SU-DHL-6 (cell line): Measurements from ENCODE around the gene FN1.

Source experiments
- H2AFZ ChIP-seq: fragments of 200-600 bp; sonication (generic); 2 replicates; pipeline ENCODE4 v1.6.1; 2014; ENCODE audit warnings: low read depth, mild to moderate bottlenecking, moderate library complexity, mixed read lengths, antibody characterized with exemption, low read length; ENCODE audit not compliant: severe bottlenecking
- H3F3A ChIP-seq: fragments of 200-600 bp; shearing (Covaris generic); 2 replicates; pipeline ENCODE4 v1.6.0; 2016; ENCODE audit warnings: antibody characterized with exemption, mild to moderate bottlenecking; ENCODE audit not compliant: insufficient read depth
- H3K27ac ChIP-seq: fragments of 200-600 bp; sonication (generic); 2 replicates; pipeline ENCODE4 v1.5.1; 2016; ENCODE audit warnings: low read depth, mild to moderate bottlenecking, low read length, moderate library complexity, mixed read lengths
- H3K27me3 ChIP-seq: fragments of 200-600 bp; sonication (generic), shearing (Covaris generic); 2 replicates; pipeline ENCODE4 v1.6.0; 2014; ENCODE audit warnings: mild to moderate bottlenecking, low read length
- H3K36me3 ChIP-seq: fragments of 200-600 bp; sonication (generic); 2 replicates; pipeline ENCODE4 v1.6.1; 2014; ENCODE audit warnings: mild to moderate bottlenecking, low read length, mixed read lengths
- H3K4me2 ChIP-seq: fragments of 300-600, 200-600 bp; shearing (Covaris generic), sonication (generic); 2 replicates; pipeline ENCODE4 v1.6.0; 2014; ENCODE audit warnings: low read length, low read depth, mild to moderate bottlenecking; ENCODE audit not compliant: poor library complexity, severe bottlenecking
- H3K4me3 ChIP-seq: fragments of 200-600 bp; sonication (generic); 2 replicates; pipeline ENCODE4 v1.5.1; 2014; ENCODE audit warnings: antibody characterized with exemption, low read length, mild to moderate bottlenecking, mixed read lengths; ENCODE audit not compliant: insufficient read depth, poor library complexity, severe bottlenecking
- H3K79me2 ChIP-seq: fragments of 200-600 bp; sonication (generic); 2 replicates; pipeline ENCODE4 v1.6.1; 2014; ENCODE audit warnings: mild to moderate bottlenecking, low read length, moderate library complexity; ENCODE audit not compliant: insufficient read depth
- H3K9ac ChIP-seq: fragments of 200-600 bp; sonication (generic); 2 replicates; pipeline ENCODE4 v1.7.0; 2014; ENCODE audit warnings: mild to moderate bottlenecking, low read length
- H3K9me2 ChIP-seq: fragments of 200-600 bp; sonication (generic); replicated peaks from 2 replicates; pipeline ENCODE4 v1.6.1; 2014; ENCODE audit warnings: low read length; ENCODE audit not compliant: insufficient read depth
- H3K9me3 ChIP-seq: fragments of 200-600 bp; sonication (generic); 2 replicates; pipeline ENCODE4 v1.6.1; 2014; ENCODE audit warnings: low read length, mixed read lengths; ENCODE audit not compliant: insufficient read depth
- H4K20me1 ChIP-seq: fragments of 200-600 bp; sonication (generic); 2 replicates; pipeline ENCODE4 v1.6.1; 2014; ENCODE audit warnings: low read depth, mild to moderate bottlenecking, antibody characterized with exemption, low read length, moderate library complexity, mixed read lengths
- EZH2phosphoT487 ChIP-seq: fragments of 200-600 bp; sonication (generic), shearing (Covaris generic); conservative IDR thresholded peaks from 2 replicates; pipeline ENCODE4 v1.6.1; 2018; ENCODE audit warnings: mild to moderate bottlenecking, antibody characterized with exemption, low read length, moderate library complexity, mixed read lengths
- TF ChIP-seq, protein P1 (sequence below): fragments of 200-600 bp; sonication (generic); IDR thresholded peaks from one replicate; pipeline ENCODE4 v1.5.1; 2017; ENCODE audit warnings: antibody characterized with exemption, mild to moderate bottlenecking, low read length, moderate library complexity; ENCODE audit not compliant: insufficient read depth, poor library complexity, severe bottlenecking

FN1 gene

DNA sequence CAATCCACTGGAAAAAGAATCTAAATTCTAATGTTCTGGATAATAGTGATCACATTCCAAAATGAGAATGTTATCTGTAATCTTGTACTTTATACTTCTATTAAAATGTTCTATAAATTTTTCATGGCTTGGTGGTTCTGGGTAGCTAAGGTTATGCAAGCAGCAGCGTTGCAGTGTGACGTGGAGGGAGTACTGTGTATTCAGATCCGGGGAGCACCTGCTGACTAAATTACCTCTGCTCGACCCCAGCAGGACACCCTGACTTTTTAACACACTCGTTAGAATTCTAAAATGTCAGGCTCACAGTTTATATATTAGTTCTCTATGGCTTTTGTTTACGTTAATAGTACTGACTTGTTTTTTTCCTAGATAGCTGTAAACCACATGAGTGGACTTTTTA, 111.1 kb downstream of the FN1 start:
- Histone ChIP-seq H3F3A (no peaks in the 10 kb centered on the region), H3K9me3 (no peaks in the 10 kb centered on the region), H3K9ac (no peak overlapping the region), H3K27ac (no peak overlapping the region), H3K36me3 (peaks cover 38% of the 10 kb centered on the region), H3K27me3 (no peaks in the 10 kb centered on the region), H3K4me2 (no peak overlapping the region), H3K4me3 (no peak overlapping the region), H2AFZ (no peak overlapping the region), H4K20me1 (peaks cover 20% of the 10 kb centered on the region), H3K9me2 (no peaks in the 10 kb centered on the region), H3K79me2 (peaks cover 74% of the 10 kb centered on the region)
- TF ChIP-seq, protein P1, sequence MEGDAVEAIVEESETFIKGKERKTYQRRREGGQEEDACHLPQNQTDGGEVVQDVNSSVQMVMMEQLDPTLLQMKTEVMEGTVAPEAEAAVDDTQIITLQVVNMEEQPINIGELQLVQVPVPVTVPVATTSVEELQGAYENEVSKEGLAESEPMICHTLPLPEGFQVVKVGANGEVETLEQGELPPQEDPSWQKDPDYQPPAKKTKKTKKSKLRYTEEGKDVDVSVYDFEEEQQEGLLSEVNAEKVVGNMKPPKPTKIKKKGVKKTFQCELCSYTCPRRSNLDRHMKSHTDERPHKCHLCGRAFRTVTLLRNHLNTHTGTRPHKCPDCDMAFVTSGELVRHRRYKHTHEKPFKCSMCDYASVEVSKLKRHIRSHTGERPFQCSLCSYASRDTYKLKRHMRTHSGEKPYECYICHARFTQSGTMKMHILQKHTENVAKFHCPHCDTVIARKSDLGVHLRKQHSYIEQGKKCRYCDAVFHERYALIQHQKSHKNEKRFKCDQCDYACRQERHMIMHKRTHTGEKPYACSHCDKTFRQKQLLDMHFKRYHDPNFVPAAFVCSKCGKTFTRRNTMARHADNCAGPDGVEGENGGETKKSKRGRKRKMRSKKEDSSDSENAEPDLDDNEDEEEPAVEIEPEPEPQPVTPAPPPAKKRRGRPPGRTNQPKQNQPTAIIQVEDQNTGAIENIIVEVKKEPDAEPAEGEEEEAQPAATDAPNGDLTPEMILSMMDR: no peak
- TF ChIP-seq EZH2phosphoT487: no peak

DNA sequence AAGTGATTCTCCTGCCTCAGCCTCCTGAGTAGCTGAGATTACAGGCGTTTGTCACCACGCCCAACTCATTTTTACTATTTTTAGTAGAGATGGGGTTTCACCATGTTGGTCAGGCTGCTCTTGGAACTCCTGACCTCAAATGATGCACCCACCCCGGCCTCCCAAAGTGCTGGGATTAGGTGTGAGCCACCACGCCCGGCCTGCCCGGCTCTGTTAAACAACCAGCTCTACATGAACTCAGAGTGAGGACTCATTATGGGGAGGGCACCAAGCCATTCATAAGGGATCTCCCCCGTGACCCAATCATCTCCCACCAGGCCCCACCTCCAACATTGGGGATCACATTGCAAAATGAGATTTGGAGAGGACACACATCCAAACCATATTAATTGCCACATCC, 115.2 kb downstream of the FN1 start:
- Histone ChIP-seq H3K4me2 (no peak overlapping the region), H3K9me2 (no peaks in the 10 kb centered on the region), H3F3A (0 out of 2 replicates have a peak, but pooled peaks cover 3% of the 10 kb centered on the region), H2AFZ (no peak overlapping the region), H3K4me3 (no peak overlapping the region), H3K9ac (no peak overlapping the region), H4K20me1 (peaks cover 13% of the 10 kb centered on the region), H3K27ac (no peak overlapping the region), H3K27me3 (no peaks in the 10 kb centered on the region), H3K79me2 (peaks cover 86% of the 10 kb centered on the region), H3K9me3 (no peaks in the 10 kb centered on the region), H3K36me3 (peaks cover 43% of the 10 kb centered on the region)
- no peak for TF ChIP-seq EZH2phosphoT487

DNA sequence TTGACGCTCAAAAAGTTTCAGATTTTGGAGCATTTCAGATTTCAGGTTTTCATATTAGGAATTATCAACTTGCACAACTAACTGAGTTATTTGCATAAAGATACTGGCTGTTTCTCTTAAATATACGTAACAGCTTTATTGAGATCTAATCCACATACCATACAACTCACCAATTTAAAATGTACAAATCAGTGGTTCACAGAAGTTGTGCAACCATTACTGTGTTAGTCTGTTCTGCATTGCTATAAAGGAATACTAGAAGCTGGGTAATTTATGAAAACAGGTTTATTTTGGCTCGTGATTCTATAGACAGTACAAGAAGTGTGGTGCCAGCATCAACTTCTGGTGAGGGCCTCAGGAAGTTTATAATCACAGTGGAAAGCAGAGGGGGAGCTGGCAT, 115.8 kb downstream of the FN1 start:
- Histone ChIP-seq H3K27ac (no peak overlapping the region), H3K79me2 (peaks cover 90% of the 10 kb centered on the region), H3F3A (peaks cover 3% of the 10 kb centered on the region; the same call in 1 of the 2 replicates), H3K4me3 (no peak overlapping the region), H3K4me2 (no peak overlapping the region), H3K27me3 (no peaks in the 10 kb centered on the region), H4K20me1 (peaks cover 13% of the 10 kb centered on the region), H3K9ac (no peak overlapping the region), H3K9me2 (no peaks in the 10 kb centered on the region), H2AFZ (no peak overlapping the region), H3K9me3 (no peaks in the 10 kb centered on the region), H3K36me3 (peaks cover 42% of the 10 kb centered on the region)
- TF ChIP-seq, protein P1: no peak
- TF ChIP-seq EZH2phosphoT487: no peak

DNA sequence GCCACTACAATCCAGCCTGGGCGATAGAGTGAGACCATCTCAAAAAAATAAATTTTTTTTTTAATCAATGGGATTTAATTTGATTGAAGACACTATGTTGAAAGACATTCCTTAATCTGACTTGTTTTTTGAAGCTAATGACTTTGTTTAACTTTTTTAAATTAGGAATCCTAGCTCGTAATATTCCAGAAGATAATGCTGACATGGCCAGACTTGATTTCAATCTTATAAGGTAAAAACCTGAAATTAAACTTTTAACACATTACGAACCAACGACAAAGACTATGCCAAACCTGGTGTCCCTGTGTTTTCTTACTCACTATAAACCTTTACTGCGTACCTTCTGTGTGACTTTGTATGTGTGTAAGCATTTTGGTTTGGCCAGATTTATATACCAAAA, 116.4 kb downstream of the FN1 start:
- no peaks in the 10 kb centered on the region for H3K9me2 ChIP-seq
- H3K27me3 ChIP-seq: no peaks in the 10 kb centered on the region
- H3K36me3 ChIP-seq: peaks cover 39% of the 10 kb centered on the region
- TF ChIP-seq, protein P1: no peak
- TF ChIP-seq EZH2phosphoT487: no peak
- no peak overlapping the region for H3K4me3 ChIP-seq
- no peak overlapping the region for H3K27ac ChIP-seq
- H2AFZ ChIP-seq: no peak overlapping the region
- no peak overlapping the region for H3K9ac ChIP-seq
- peaks cover 90% of the 10 kb centered on the region for H3K79me2 ChIP-seq
- H3F3A ChIP-seq: peaks cover 3% of the 10 kb centered on the region; the same call in 1 of the 2 replicates
- H3K4me2 ChIP-seq: no peak overlapping the region
- no peaks in the 10 kb centered on the region for H3K9me3 ChIP-seq
- H4K20me1 ChIP-seq: peaks cover 10% of the 10 kb centered on the region
